NCI-H510A (cell line): ENCODE measurements around the gene MOSMO.
"Not testable (repeated sequence)": the region's sequence is repeated elsewhere in the genome, so short reads cannot be mapped to it uniquely, and the experiment has no call there.

Experiments used
- DNase-seq: peaks from one replicate; lab custom pipeline; 2025; lab: John Stamatoyannopoulos, UW

Gene MOSMO

DNA sequence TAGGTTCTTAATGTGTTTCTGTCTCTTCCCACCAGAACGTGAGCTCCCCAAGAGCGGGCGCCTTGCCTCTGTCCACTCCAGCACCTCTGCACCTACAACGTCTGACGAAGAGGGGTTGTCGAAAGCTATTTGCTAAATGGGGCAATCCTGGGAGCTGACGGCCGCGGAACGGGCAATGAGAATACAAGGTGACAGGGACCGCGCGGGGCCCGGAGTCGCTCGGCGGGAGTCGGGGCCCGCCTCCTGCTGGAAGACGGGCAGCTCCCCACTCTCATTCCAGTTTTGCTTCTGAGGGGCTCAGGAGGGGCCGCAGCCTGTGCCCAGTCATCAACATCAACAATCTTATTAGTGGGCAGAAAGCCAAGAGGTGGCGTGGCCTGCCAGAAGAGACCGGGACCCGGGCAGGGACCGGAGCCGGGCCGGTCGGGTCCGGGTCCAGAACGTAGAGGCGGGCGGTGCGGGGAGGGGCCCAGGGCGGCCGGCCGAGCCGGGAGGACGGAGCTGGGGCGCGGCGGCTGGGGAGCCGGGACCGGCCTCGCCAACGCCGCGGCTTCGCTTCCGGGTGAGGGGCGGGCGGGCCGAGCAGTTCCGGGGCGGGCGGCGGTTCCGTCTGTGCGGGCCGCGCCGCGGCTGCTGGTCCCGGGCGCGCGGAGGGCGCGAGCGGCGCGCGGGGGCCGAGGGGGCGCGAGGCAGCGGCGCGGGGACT lies at the start of gene MOSMO:
Gene MOSMO (plus strand): TSS at position 603 of the 706 bp plus-strand sequence. CDS start 191 bp downstream, outside the sequence.
- DNase-seq = peak; percentile 39

- DNase-seq = no peak
Observed at GRCh38 chr16:21959050-21959449, 48.9 kb upstream of the MOSMO start.

DNA sequence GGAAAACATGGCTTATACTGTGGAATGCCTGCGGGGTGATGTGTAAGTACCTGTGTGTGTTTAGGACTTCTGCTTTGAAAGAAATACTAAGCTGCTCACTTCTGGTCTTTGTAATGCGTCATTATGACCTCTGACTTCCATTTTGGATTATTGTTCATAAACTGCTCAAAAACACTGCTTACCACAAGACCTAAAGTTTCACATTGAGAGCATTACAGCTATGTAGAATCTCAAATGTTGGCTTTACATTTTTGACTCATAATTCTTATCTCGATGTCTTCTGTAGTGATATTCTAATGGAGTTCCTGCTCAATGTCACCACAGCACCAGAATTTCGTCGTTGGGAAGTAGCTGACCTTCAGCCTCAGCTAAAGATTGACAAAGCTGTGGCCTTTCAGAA lies 45.4 kb upstream of the MOSMO start:
- DNase-seq = no peak

- no peak for DNase-seq
Observed at GRCh38 chr16:21963887-21964286, 44.0 kb upstream of the MOSMO start.

- DNase-seq = no peak
Observed at GRCh38 chr16:21964353-21964752, 43.6 kb upstream of the MOSMO start.

DNA sequence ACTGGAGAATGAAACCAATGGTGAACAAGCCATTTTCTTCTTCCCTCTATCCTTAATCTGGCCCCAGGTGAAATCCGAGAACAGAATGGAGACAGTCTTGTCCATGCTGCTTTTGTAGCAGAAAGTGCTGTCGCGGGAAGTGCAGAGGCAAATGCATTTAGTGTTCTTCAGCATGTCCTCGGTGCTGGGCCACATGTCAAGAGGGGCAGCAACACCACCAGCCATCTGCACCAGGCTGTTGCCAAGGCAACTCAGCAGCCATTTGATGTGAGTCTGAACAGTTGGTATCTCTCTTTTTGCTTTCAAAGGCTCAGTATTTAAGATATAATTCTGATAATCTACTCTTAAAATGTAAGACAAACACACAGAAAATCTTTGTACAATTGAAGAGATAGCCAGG lies 36.1 kb upstream of the MOSMO start:
- no peak for DNase-seq

GRCh38 chr16:21973945-21974344 lies 34.0 kb upstream of the MOSMO start:
- DNase-seq = no peak

DNA sequence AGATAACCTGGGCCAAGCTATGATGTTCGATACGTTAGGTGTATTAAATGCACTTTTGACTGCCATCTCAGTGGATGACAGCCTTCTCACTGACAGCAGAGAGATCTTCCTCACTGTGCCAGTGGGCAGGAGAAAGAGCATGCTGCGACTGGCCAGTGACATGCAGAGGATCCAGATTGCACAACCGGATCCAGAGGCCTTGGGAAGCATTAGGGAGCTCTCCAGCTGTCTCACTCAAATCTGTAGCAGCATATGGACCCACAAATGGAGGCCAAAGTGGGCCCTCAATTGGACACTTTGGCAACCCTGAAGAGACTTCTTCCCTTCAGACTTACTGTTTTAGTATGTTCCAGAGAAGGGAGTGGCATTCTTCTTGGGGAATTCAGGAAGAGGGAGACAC lies 27.9 kb upstream of the MOSMO start:
- no peak for DNase-seq

DNA sequence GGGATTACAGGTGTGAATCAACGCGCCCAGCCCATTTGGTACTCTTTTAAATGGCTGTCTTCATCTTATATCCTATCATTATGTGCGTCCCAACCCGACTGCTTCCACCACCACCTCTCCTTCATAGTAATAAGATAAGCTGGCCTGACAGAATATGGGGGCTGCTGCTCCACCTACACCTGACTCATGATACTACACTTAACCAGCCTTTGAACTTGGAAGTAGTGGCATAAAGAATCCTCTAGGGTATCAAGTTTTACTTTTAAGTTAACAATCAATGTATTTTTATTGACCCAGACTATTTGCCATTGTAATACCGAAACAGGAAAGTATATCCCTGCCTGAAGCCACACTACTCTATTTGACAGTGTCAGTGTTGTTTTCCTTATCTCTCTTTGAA lies 25.8 kb upstream of the MOSMO start:
- no peak for DNase-seq

GRCh38 chr16:21984062-21984461 lies 23.8 kb upstream of the MOSMO start:
- DNase-seq = no peak

DNA sequence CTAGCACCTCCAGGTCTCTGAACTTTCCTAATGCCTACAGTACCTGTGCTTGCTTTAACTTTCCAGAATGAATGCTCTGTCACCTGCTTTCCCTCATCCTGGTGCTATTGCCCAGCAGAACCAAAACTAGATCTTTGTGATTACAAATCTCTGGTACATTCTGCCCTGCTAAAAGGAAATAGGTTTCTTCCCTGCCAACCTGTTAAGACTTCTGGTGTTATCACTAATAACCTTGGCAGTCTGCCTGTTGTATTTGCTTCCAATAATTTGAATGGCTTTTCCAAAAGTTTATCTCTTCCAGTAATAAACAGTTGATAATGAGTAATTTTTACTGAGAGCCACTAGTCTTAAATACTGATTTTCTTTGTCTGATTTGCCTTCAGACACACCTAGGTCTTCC lies 22.4 kb upstream of the MOSMO start:
- DNase-seq = no peak

GRCh38 chr16:21986692-21987246 lies 21.1 kb upstream of the MOSMO start:
- no peak for DNase-seq

- no peak for DNase-seq
Observed at GRCh38 chr16:21987498-21987897, 20.4 kb upstream of the MOSMO start.

- no peak for DNase-seq
Observed at GRCh38 chr16:21989133-21989532, 18.8 kb upstream of the MOSMO start.

GRCh38 chr16:21989751-21990150 lies 18.2 kb upstream of the MOSMO start:
- no peak for DNase-seq

DNA sequence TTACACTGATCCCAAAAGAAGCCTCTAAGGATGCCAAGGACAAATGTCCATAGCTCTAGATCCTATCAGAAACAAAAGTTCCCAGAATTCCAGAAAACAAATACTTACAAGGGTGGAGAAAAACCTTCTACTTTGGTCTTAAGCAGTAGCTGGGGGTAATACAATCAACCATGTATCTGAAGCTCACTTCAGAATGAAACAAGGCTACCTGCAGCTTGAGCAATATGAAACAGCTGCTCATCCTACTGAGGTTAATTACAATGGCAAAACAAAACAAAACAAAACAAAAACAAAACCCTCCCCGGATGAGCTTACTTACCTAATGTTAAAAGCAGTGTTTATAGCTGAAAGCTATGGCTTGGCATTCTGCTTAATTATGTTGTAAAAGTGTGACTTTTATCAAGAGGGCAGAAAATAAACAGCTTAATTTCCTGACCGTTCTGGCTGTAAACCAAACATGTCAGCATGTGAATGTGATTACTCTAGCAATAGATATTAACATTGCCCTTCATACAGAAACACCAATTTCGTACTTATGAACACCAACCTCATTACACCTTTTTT lies 17.4 kb upstream of the MOSMO start:
- no peak for DNase-seq

DNA sequence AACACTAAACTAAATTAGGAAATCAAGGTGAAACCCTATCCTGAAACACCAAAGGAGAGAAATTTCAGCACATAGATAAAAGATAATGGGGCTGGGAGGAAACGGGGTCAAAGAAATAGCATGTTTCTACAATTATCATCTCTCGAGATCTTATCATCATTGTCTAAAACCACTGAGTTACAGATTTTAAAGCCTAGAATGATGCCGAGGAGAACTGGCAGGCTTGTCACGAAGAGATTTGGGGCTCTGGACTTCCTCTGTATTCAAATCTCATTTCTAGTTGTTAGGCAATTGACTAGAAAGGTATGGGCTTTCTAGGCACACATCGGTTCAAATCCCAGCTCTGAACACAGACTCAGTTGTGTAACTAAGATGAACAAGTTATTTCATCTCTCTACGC lies 16.3 kb upstream of the MOSMO start:
- no peak for DNase-seq

GRCh38 chr16:21994856-21995465 lies 12.9 kb upstream of the MOSMO start:
- no peak for DNase-seq

DNA sequence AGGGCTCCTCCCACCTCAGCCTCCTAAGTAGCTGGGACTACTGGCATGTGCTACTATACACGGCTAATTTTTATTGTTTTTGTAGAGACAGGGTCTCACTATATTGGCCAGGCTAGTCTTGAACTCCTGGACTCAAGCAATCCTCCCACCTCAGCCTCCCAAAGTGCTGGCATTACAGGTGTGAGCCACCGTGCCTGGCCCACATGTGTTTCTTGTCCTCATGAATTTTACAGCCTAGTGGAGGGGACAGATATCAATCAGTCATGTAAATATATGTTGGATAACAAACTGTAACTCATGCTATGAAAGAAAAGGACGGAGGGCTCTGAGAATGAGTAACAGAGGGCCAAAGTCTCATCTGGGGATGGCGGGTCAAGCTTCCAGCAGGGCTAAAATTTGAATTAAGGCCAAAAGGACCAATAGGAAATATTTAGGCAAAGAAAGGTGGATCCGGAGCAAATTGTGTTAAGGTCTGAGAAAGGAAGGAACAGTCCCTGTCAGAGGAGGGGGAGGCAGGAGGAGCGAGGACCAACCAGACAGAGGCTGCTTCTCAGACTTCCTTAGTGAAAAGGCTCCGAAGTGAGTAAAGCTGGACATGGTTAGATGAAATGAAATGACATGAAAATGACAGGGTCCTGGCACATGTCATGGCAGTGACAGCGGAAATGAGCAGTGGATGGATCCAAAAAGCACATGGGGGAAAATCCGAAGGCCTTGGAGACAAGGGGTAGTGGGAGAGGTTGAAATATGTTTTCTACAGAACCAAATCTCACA lies 10.8 kb upstream of the MOSMO start:
- no peak for DNase-seq

DNA sequence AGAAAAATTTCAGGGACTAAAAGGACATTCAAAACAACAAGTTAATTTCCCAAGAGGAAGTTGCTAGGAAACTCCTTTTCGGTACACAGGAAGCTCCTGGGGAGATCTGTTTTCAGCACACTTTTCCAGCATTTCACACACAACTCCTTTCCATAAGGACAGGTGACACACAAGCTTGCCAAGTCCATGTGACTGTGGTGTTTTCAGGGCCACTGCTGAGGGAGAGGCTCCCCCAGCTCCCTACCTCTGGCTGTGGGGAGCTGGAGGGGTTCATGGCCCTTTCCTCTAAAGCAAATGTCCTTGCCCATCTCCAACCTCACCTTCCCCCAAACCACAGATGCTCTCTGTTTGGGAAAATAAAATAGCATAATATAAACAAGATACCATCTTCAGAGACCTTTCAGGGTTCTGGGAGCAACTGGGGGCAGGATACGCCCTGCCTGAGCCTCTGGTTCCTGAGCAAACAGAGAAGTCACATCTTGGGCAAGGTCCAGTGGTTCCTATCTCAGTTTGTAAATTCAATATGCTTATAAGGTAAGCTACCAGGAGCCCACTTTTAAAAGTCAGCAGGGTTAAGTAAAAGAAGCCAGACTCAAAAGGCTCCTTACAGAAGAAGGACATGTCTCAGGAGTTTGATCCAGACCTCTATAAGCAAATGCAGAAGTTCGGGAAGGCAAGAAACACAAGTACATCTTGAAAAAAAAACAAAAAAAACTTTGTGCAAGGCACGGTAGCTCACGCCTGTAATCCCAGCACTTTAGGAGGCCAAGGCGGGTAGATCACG lies 10.0 kb upstream of the MOSMO start:
- DNase-seq = no peak

DNA sequence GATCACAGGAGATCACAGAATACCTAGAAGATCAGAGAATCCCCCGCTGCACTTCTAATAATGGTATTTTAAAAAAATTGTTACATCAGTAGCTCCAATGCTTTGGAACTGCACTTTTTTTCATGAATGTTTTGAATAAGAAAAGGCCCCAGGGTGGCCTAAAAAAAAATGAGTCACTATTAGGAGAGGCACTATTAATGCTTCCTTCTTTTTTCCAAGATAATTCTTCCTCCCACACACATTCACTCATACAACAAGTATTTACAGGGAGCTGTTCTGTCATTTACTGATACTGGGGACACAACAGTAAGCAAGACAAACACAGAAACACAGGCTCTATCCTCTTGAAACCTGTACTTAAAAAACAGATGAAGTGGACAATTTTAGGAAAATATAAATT lies 6.3 kb upstream of the MOSMO start:
- DNase-seq = no peak

- DNase-seq = not testable (repeated sequence)
Observed at GRCh38 chr16:22002047-22002446, 5.9 kb upstream of the MOSMO start.
